WTC11 (cell line): ENCODE measurements around the gene GRAMD4. TPM values are rescaled to one million over a fixed set of nuclear protein-coding genes. Genes with fewer than 3 reads are reported as not detected.

ENCODE experiments used
- ATAC-seq: fragments of 200-7000 bp; cut with Tn5 transposase; 2 replicates; pipeline ENCODE4 v1.10.0; 2021; ENCODE audit warnings: mild to moderate bottlenecking, moderate library complexity
- CTCF ChIA-PET: fragments of 300-600 bp; sonication (Branson Sonifier 250); formaldehyde crosslinking; loops from one replicate; lab custom pipeline; 2021; ENCODE audit warnings: antibody characterized with exemption; lab: Charles Lee
- POLR2A ChIA-PET: fragments of 350-600 bp; sonication (Branson Sonifier 250); formaldehyde crosslinking; loops from one replicate; lab custom pipeline; 2021; ENCODE audit warnings: antibody characterized with exemption; lab: Charles Lee
- DNase-seq: peaks from one replicate; pipeline ENCODE4 v3.0.0; 2021; ENCODE audit warnings: low spot score
- H3K27ac Mint-ChIP-seq: 2 replicates; pipeline ENCODE4 v1.8.0; 2021; ENCODE audit warnings: mixed read lengths
- H3K27me3 Mint-ChIP-seq: 2 replicates; pipeline ENCODE4 v1.8.0; 2021; ENCODE audit warnings: low read depth, mild to moderate bottlenecking, moderate library complexity, mixed read lengths
- H3K36me3 Mint-ChIP-seq: 2 replicates; pipeline ENCODE4 v1.8.0; 2021; ENCODE audit warnings: mixed read lengths
- H3K4me1 Mint-ChIP-seq: 2 replicates; pipeline ENCODE4 v1.8.0; 2022; ENCODE audit warnings: mixed read lengths
- H3K4me3 Mint-ChIP-seq: 2 replicates; pipeline ENCODE4 v1.8.0; 2021; ENCODE audit warnings: mild to moderate bottlenecking, moderate library complexity, mixed read lengths
- H3K9me3 Mint-ChIP-seq: 2 replicates; pipeline ENCODE4 v1.8.0; 2021; ENCODE audit warnings: mixed read lengths
- ATF1 ChIP-seq: sonication (generic); formaldehyde crosslinking; IDR thresholded peaks from 2 replicates; pipeline ENCODE4 v1.8.1; 2023; ENCODE audit warnings: mild to moderate bottlenecking, moderate library complexity, missing genetic modification reagents
- CREB1 ChIP-seq: sonication (generic); formaldehyde crosslinking; IDR thresholded peaks from 2 replicates; pipeline ENCODE4 v1.8.0; 2023; ENCODE audit warnings: mild to moderate bottlenecking, missing genetic modification reagents
- EMX1 ChIP-seq: fragments of 250-450 bp; sonication (Bioruptor Pico); IDR thresholded peaks from 2 replicates; pipeline ENCODE4 v1.8.0; 2021; ENCODE audit warnings: mild to moderate bottlenecking
- FOXK1 ChIP-seq: sonication (generic); formaldehyde crosslinking; IDR thresholded peaks from 2 replicates; pipeline ENCODE4 v1.8.0; 2022; ENCODE audit warnings: mild to moderate bottlenecking, moderate library complexity, missing genetic modification reagents
- FOXP1 ChIP-seq: sonication (generic); formaldehyde crosslinking; IDR thresholded peaks from 2 replicates; pipeline ENCODE4 v1.8.0; 2022; ENCODE audit warnings: missing genetic modification reagents, mild to moderate bottlenecking, moderate library complexity, borderline replicate concordance
- GRHL2 ChIP-seq: fragments of 250-450 bp; sonication (Bioruptor Pico); IDR thresholded peaks from 2 replicates; pipeline ENCODE4 v1.8.0; 2022; ENCODE audit warnings: mild to moderate bottlenecking, moderate library complexity; ENCODE audit not compliant: insufficient replicate concordance, severe bottlenecking
- IRF2 ChIP-seq: sonication (generic); formaldehyde crosslinking; IDR thresholded peaks from 2 replicates; pipeline ENCODE4 v1.8.0; 2022; ENCODE audit warnings: low read depth, missing genetic modification reagents, borderline replicate concordance
- MXD4 ChIP-seq: fragments of 250-450 bp; sonication (Bioruptor Pico); IDR thresholded peaks from 2 replicates; pipeline ENCODE4 v1.8.0; 2021; ENCODE audit warnings: mild to moderate bottlenecking, moderate library complexity, borderline replicate concordance
- NR1H2 ChIP-seq: sonication (generic); formaldehyde crosslinking; IDR thresholded peaks from 2 replicates; pipeline ENCODE4 v1.9.0; 2021; ENCODE audit warnings: mild to moderate bottlenecking, moderate library complexity, missing genetic modification reagents
- RORB ChIP-seq: fragments of 250-450 bp; sonication (Bioruptor Pico); IDR thresholded peaks from 2 replicates; pipeline ENCODE4 v1.9.0; 2021; ENCODE audit warnings: mild to moderate bottlenecking
- STAT6 ChIP-seq: sonication (generic); formaldehyde crosslinking; conservative IDR thresholded peaks from 2 replicates; pipeline ENCODE4 v1.8.1; 2023; ENCODE audit warnings: mild to moderate bottlenecking, low read depth, missing genetic modification reagents, moderate library complexity
- TCF7 ChIP-seq: sonication (generic); formaldehyde crosslinking; IDR thresholded peaks from 2 replicates; pipeline ENCODE4 v1.8.0; 2022; ENCODE audit warnings: mild to moderate bottlenecking, low read depth, missing genetic modification reagents, moderate library complexity
- ZNF512 ChIP-seq: sonication (generic); formaldehyde crosslinking; IDR thresholded peaks from 2 replicates; pipeline ENCODE4 v1.8.1; 2022; ENCODE audit warnings: missing genetic modification reagents, borderline replicate concordance
- ZSCAN18 ChIP-seq: fragments of 250-450 bp; sonication (Bioruptor Pico); IDR thresholded peaks from 2 replicates; pipeline ENCODE4 v2.1.2; 2022; ENCODE audit warnings: mild to moderate bottlenecking, moderate library complexity
- total RNA-seq: library from RNA; stranded (reverse); gene quantifications from 3 replicates; pipeline ENCODE4 v1.2.3, GENCODE V29; 2021
- TF ChIP-seq, protein P1 (sequence below): fragments of 200-600 bp; IDR thresholded peaks from 2 replicates; pipeline ENCODE4 v1.8.0; 2022; ENCODE audit warnings: antibody characterized with exemption
- TF ChIP-seq, protein P2 (sequence below): fragments of 250-450 bp; sonication (Bioruptor Pico); IDR thresholded peaks from 2 replicates; pipeline ENCODE4 v1.9.0; 2021; ENCODE audit warnings: moderate library complexity, mild to moderate bottlenecking, inconsistent platforms, borderline replicate concordance
- TF ChIP-seq, protein P3 (sequence below): sonication (generic); formaldehyde crosslinking; IDR thresholded peaks from 2 replicates; pipeline ENCODE4 v1.8.1; 2023; ENCODE audit warnings: mild to moderate bottlenecking, missing genetic modification reagents, moderate library complexity

The GRAMD4 gene
- total RNA-seq, 1 experiment from 2014 or later = 41.0 TPM

GRCh38 chr22:46665151-46665695 is 45.0 kb downstream of the GRAMD4 start (continued):
- TF ChIP-seq ZSCAN18 (CRISPR knock-in tag) (no peak), FOXK1 (CRISPR knock-in tag) (no peak), GRHL2 (CRISPR knock-in tag) (no peak), RORB (CRISPR knock-in tag) (no peak), CREB1 (no peak)

DNA sequence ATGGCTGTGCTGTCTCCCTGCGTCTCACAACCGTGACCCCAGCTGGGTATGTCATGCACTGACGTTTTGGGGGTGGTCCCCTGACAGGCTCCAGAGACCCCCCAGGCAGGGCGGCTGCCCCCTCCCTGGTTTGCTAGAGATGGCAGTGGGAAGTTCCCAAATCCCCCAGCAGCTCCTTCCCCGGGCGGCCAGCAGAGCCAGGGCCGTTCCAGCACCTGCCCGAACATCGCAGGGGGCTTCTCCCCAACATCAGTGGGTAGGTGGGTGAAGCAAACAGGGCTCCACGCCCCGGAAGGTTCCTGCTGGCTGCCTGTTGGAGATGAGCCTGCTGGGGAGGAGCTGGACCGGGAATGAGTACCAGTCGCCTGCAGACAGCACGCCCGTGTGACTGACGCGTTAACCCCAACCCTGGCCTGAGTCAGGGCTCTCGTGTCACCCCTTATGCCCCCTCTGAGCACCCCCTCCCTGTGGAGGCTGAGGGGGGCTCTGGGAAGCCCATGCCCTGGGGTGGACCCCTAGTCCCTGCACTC is 45.6 kb downstream of the GRAMD4 start:
- Mint-ChIP-seq H3K27ac (no peak overlapping the region), H3K9me3 (no peaks in the 10 kb centered on the region), H3K27me3 (no peaks in the 10 kb centered on the region), H3K4me1 (no peaks in the 10 kb centered on the region), H3K36me3 (peaks cover 3% of the 10 kb centered on the region; the same call in 1 of the 2 replicates), H3K4me3 (no peak overlapping the region)
- no peak for TF ChIP-seq STAT6 (CRISPR knock-in tag)
- DNase-seq (no peak), ATAC-seq (no peak)
- ChIA-PET POLR2A (no interaction called here), CTCF (interaction anchor here (0.6 to 2.2 kb wide), 3 partner anchors 102 to 298 kb away, joined by 3 to 12 read pairs (median 5); no protein-coding TSS in a partner anchor)

DNA sequence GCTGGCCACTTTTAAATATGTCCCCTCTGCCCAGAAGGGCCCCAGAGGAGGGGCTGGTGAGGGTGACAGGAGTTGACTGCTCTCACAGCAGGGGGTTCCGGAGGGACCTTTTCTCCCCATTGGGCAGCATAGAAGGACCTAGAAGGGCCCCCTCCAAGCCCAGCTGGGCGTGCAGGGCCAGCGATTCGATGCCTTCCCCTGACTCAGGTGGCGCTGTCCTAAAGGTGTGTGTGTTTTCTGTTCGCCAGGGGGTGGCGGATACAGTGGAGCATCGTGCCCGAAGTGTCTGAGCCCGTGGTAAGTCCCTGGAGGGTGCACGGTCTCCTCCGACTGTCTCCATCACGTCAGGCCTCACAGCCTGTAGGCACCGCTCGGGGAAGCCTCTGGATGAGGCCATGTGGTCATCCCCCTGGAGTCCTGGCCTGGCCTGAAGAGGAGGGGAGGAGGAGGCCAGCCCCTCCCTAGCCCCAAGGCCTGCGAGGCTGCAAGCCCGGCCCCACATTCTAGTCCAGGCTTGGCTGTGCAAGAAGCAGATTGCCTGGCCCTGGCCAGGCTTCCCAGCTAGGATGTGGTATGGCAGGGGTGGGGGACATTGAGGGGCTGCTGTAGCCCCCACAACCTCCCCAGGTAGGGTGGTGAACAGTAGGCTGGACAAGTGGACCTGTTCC is 46.5 kb downstream of the GRAMD4 start:
- Mint-ChIP-seq H3K36me3 (peaks cover 3% of the 10 kb centered on the region; the same call in 1 of the 2 replicates), H3K9me3 (no peaks in the 10 kb centered on the region), H3K4me1 (no peaks in the 10 kb centered on the region), H3K4me3 (no peak overlapping the region), H3K27ac (no peak overlapping the region), H3K27me3 (no peaks in the 10 kb centered on the region)
- ATAC-seq (no peak), DNase-seq (no peak)
- ChIA-PET CTCF (interaction anchor here (0.6 to 2.2 kb wide), 2 partner anchors 103 to 118 kb away, joined by 5 to 12 read pairs; no protein-coding TSS in a partner anchor), POLR2A (no interaction called here)
- TF ChIP-seq IRF2 (CRISPR knock-in tag) (no peak), ZNF512 (CRISPR knock-in tag) (no peak), ATF1 (CRISPR knock-in tag) (no peak), NR1H2 (CRISPR knock-in tag) (no peak), FOXP1 (CRISPR knock-in tag) (no peak), STAT6 (CRISPR knock-in tag) (no peak), EMX1 (no peak), RORB (CRISPR knock-in tag) (no peak), MXD4 (CRISPR knock-in tag) (no peak), TCF7 (CRISPR knock-in tag) (no peak)
- TF ChIP-seq, protein P1, sequence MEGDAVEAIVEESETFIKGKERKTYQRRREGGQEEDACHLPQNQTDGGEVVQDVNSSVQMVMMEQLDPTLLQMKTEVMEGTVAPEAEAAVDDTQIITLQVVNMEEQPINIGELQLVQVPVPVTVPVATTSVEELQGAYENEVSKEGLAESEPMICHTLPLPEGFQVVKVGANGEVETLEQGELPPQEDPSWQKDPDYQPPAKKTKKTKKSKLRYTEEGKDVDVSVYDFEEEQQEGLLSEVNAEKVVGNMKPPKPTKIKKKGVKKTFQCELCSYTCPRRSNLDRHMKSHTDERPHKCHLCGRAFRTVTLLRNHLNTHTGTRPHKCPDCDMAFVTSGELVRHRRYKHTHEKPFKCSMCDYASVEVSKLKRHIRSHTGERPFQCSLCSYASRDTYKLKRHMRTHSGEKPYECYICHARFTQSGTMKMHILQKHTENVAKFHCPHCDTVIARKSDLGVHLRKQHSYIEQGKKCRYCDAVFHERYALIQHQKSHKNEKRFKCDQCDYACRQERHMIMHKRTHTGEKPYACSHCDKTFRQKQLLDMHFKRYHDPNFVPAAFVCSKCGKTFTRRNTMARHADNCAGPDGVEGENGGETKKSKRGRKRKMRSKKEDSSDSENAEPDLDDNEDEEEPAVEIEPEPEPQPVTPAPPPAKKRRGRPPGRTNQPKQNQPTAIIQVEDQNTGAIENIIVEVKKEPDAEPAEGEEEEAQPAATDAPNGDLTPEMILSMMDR = no peak
- TF ChIP-seq, protein P2, sequence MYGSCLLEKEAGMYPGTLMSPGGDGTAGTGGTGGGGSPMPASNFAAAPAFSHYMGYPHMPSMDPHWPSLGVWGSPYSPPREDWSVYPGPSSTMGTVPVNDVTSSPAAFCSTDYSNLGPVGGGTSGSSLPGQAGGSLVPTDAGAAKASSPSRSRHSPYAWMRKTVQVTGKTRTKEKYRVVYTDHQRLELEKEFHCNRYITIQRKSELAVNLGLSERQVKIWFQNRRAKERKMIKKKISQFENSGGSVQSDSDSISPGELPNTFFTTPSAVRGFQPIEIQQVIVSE = no peak
- TF ChIP-seq, protein P3, sequence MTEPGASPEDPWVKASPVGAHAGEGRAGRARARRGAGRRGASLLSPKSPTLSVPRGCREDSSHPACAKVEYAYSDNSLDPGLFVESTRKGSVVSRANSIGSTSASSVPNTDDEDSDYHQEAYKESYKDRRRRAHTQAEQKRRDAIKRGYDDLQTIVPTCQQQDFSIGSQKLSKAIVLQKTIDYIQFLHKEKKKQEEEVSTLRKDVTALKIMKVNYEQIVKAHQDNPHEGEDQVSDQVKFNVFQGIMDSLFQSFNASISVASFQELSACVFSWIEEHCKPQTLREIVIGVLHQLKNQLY = no peak
